HUES64 (cell line): ENCODE measurements around the gene MUC15. TPM values are rescaled to one million over a fixed set of nuclear protein-coding genes. Genes with fewer than 3 reads are reported as not detected.

Experiments used
- H3K27ac ChIP-seq: 2 replicates; pipeline ENCODE4 v1.7.0; 2013; ENCODE audit warnings: low read depth, low read length, inconsistent platforms
- H3K27me3 ChIP-seq: 2 replicates; pipeline ENCODE4 v1.6.1; 2013; ENCODE audit warnings: mild to moderate bottlenecking, low read length; ENCODE audit not compliant: insufficient read depth
- H3K36me3 ChIP-seq: 2 replicates; pipeline ENCODE4 v1.6.1; 2013; ENCODE audit warnings: mild to moderate bottlenecking, low read length; ENCODE audit not compliant: insufficient read depth
- H3K4me1 ChIP-seq: 2 replicates; pipeline ENCODE4 v1.6.1; 2013; ENCODE audit warnings: mild to moderate bottlenecking, low read length, moderate library complexity; ENCODE audit not compliant: insufficient read depth
- H3K4me3 ChIP-seq: 2 replicates; pipeline ENCODE4 v1.5.1; 2013; ENCODE audit warnings: mild to moderate bottlenecking, low read length, moderate library complexity
- H3K9ac ChIP-seq: 2 replicates; pipeline ENCODE4 v1.6.1; 2013; ENCODE audit warnings: mild to moderate bottlenecking, low read depth, low read length
- H3K9me3 ChIP-seq: 2 replicates; pipeline ENCODE4 v1.6.1; 2013; ENCODE audit warnings: low read depth, low read length; ENCODE audit not compliant: insufficient read depth
- WGBS: fragments of 150-250, 120-280 bp; methylation state at CpG from one replicate; pipeline ENCODE4 v1.1.7; 2013; ENCODE audit warnings: missing lambda C conversion rate; 5-methylcytosine and 5-hydroxymethylcytosine counted together
- polyA plus RNA-seq, 2 experiments: library from polyadenylated mRNA; stranded (reverse); fragments of 50-300 nt; gene quantifications; one replicate each; pipeline ENCODE4 v1.2.3, GENCODE V29; 2013

The MUC15 gene, protein sequence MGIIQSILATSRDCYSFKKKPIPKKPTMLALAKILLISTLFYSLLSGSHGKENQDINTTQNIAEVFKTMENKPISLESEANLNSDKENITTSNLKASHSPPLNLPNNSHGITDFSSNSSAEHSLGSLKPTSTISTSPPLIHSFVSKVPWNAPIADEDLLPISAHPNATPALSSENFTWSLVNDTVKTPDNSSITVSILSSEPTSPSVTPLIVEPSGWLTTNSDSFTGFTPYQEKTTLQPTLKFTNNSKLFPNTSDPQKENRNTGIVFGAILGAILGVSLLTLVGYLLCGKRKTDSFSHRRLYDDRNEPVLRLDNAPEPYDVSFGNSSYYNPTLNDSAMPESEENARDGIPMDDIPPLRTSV
- polyA plus RNA-seq (2013, experiment 1 of 2), result not detected
- polyA plus RNA-seq (2013, experiment 2 of 2), result 0.19 TPM

- H3K27me3 ChIP-seq, result no peaks in the 10 kb centered on the region
- WGBS, result 91% methylated on average over 12 of the region's 12 CpGs
Measured at GRCh38 chr11:26571861-26572654, at the start of gene MUC15. MUC15 (minus strand) TSS chr11:26572263; CDS start chr11:26567094, 5,169 bp downstream.

DNA sequence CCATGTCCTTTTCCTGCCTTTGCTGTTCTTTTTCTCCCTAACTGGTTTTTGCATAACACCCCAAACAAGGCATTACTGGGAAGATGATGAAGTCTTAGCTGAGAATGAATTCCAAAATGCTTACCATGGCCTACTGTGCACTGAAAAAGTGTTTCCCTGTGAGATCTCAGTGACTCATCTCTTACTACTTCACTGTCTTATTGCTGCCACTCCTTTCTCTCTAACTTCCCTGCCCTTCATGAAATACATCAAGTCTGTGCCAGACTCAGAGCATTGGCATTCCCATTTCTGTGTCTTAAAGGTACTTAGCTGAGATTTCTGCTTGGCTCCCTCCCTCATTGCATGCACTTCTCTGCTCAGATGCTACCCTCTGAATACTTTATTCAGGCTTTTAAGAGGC is 49.1 kb upstream of the MUC15 start:
- Histone ChIP-seq H3K36me3 (no peaks in the 10 kb centered on the region), H3K27ac (no peak overlapping the region), H3K4me1 (peaks cover 19% of the 10 kb centered on the region), H3K9ac (no peak overlapping the region), H3K4me3 (no peak overlapping the region), H3K9me3 (no peaks in the 10 kb centered on the region), H3K27me3 (no peaks in the 10 kb centered on the region)

More at GRCh38 chr11:26571861-26572654, at the start of gene MUC15:
- no peak within 1 kb of the TSS for H3K9ac ChIP-seq
- peaks cover 19% of the 10 kb centered on the region for H3K4me1 ChIP-seq
- H3K27ac ChIP-seq, result peak within 1 kb of the TSS; percentile 15; the same call in 1 of the 2 replicates
- H3K9me3 ChIP-seq, result no peaks in the 10 kb centered on the region
- H3K4me3 ChIP-seq, result no peak within 1 kb of the TSS
- no peaks in the 10 kb centered on the region for H3K36me3 ChIP-seq

DNA sequence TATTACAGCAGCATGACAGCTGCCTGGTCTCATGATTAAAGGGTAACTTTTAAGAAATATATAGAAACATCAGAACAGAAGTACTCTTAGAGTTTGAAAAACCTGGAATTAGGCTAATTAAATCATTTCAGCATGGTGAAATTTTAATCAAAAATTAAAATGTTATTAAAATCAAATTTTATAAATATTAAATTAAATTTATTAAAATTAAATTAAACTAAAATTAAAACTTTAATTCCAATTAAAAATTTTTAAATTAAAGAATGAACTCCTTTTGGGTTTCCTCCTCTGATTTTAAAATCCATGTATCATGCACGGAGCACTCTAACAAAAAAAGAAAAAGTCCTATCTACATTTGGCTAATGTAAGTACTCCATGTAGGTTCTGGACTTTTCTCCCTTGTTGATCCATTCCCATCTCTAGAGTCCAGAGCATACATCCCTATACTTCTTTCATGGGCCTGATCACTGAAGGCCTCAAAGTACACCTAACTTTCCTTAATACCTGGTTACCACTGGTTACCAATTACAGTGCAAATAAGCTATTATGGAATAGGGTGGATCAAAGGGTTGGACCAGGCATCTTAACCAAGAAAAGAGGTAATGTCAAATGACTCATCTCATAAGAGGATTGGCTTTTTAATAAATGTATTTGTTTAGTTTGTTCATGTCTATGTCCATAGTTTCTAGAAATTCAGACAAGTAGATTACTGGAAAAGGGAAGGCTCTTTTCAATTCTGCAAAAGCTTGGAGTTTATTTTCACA is 48.4 kb upstream of the MUC15 start:
- H3K4me1 ChIP-seq, result peaks cover 19% of the 10 kb centered on the region
- H3K36me3 ChIP-seq, result no peaks in the 10 kb centered on the region
- H3K9me3 ChIP-seq, result no peaks in the 10 kb centered on the region
- no peaks in the 10 kb centered on the region for H3K27me3 ChIP-seq
- H3K9ac ChIP-seq, result no peak overlapping the region
- no peak overlapping the region for H3K27ac ChIP-seq
- no peak overlapping the region for H3K4me3 ChIP-seq
- WGBS, result 95% methylated on average over 1 of the region's 1 CpG

DNA sequence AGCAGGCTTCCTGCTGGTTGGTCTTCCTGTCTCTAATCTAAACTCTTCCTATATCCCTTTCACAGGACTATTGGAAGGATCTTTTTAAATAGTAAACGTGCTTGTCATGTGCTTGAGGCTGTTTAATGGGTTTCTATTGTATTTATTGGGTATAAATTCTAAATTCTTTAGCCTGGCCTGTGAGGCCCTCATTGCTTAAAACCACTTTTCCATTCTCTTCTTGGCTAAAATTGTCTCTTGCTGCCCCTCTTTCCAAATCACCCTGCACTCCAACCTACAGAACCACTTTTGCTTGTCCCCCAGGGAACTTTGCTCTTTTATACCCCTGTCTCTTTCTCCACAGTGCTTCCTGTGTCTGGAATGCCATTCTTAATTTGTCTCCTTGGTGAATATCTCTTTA is 46.4 kb upstream of the MUC15 start:
- WGBS, result 17% methylated on average over 1 of the region's 1 CpG
- Histone ChIP-seq H3K9me3 (no peaks in the 10 kb centered on the region), H3K4me3 (no peak overlapping the region), H3K27me3 (no peaks in the 10 kb centered on the region), H3K27ac (no peak overlapping the region), H3K9ac (no peak overlapping the region), H3K36me3 (no peaks in the 10 kb centered on the region), H3K4me1 (peaks cover 19% of the 10 kb centered on the region)

GRCh38 chr11:26613759-26614158 is 41.7 kb upstream of the MUC15 start:
- no peaks in the 10 kb centered on the region for H3K36me3 ChIP-seq
- H3K9ac ChIP-seq, result no peak overlapping the region
- WGBS, result 88% methylated on average over 2 of the region's 2 CpGs
- no peak overlapping the region for H3K27ac ChIP-seq
- no peaks in the 10 kb centered on the region; the same call in 1 of the 2 replicates for H3K9me3 ChIP-seq
- H3K27me3 ChIP-seq, result no peaks in the 10 kb centered on the region
- peaks cover 9% of the 10 kb centered on the region for H3K4me1 ChIP-seq
- no peak overlapping the region for H3K4me3 ChIP-seq

DNA sequence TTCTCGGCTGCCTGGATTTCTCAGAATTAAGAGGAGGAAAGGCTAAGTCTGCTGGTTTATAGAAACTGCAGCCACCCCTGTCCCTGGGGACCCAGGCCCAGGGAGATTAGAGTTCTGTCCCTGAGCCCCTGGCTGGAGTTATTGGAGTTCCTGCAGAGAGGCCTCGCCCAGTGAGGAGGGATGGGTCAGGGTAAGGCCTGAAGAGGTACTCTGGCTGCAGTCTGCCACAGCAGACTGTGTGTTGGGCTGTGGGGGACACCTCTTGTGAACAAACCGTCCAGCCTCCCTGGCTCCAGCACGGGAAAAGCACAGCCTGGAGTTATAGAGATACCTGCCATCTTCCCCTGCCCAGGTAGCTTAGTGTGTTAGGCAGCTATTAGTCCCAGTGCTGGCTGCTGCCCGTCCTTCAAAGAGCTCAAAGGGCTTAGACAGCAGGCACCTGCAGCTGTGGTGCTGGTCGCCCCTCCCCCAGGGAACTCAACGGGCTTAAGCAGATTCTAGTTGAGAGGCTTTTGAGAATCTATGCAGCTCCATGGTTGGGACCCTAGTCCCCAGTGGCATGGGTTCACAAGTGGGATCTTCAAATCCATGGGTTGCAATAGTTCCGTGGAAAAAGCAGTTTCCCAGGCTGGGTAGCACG is 36.6 kb upstream of the MUC15 start:
- Histone ChIP-seq H3K27me3 (no peaks in the 10 kb centered on the region), H3K36me3 (no peaks in the 10 kb centered on the region), H3K4me3 (no peak overlapping the region), H3K27ac (no peak overlapping the region), H3K9me3 (no peaks in the 10 kb centered on the region; the same call in 1 of the 2 replicates), H3K4me1 (no peaks in the 10 kb centered on the region), H3K9ac (no peak overlapping the region)
- 92% methylated on average over 9 of the region's 9 CpGs for WGBS

DNA sequence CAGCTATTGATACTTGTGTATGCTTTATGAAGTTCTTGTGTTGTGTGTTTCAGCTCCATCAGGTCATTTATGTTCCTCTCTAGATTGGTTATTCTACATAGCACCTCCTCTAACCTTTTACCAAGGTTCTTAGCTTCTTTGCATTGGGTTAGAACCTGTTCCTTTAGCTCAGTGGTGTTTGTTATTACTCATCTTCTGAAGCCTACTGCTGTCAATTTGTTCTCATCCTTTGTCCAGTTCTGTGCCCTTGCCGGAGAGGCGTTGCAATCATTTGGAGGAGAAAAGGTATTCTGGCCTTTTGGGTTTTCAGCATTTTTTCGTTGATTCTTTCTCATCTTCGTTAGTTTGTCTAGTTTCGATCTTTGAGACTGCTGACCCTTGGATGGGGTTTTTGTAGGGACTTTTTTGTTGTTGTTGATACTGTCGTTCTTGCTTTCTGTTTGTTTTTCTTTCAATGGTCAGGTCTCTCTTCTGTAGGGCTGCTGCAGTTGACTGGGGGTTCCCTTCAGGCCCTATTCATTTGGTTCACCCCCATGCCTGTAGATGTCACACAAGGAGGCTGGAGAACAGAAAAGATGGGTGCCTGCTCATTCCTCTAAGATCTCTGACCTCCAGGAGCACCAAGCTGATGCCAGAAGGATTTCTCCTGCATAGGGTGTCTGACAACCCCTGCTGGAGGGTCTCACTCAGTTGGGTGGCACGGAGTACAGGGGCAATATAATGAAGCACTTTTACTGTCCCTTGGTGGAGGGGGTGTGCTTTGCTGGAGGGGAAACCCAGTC is 35.9 kb upstream of the MUC15 start:
- H3K36me3 ChIP-seq, result no peaks in the 10 kb centered on the region
- WGBS, result 92% methylated on average over 7 of the region's 7 CpGs
- no peaks in the 10 kb centered on the region; the same call in 1 of the 2 replicates for H3K9me3 ChIP-seq
- no peak overlapping the region for H3K4me3 ChIP-seq
- H3K27ac ChIP-seq, result no peak overlapping the region
- no peaks in the 10 kb centered on the region for H3K4me1 ChIP-seq
- H3K27me3 ChIP-seq, result no peaks in the 10 kb centered on the region
- no peak overlapping the region for H3K9ac ChIP-seq

GRCh38 chr11:26599876-26600434 is 27.9 kb upstream of the MUC15 start:
- Histone ChIP-seq H3K4me1 (no peaks in the 10 kb centered on the region), H3K27me3 (no peaks in the 10 kb centered on the region), H3K36me3 (no peaks in the 10 kb centered on the region), H3K4me3 (no peak overlapping the region), H3K9ac (no peak overlapping the region), H3K27ac (no peak overlapping the region), H3K9me3 (no peaks in the 10 kb centered on the region)
- WGBS, result 92% methylated on average over 1 of the region's 4 CpGs

DNA sequence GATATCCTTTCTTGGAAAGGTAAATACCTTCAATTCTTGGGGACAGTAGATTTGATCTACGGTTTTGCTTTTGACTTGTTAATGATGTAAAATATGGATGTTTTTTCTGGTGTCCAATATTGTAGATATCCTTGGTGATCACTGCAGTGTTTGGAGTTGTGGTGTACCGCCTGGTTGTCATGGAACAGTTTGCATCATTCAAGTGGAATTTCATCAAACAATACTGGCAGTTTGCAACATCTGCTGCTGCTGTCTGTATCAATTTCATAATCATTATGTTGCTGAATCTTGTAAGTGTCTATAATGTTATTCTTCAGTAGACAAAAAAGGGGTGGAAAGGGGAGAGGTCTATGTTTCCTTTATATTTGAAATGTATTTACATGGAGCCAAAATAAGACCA is 27.4 kb upstream of the MUC15 start:
- Histone ChIP-seq H3K27ac (no peak overlapping the region), H3K9ac (no peak overlapping the region), H3K4me3 (no peak overlapping the region), H3K36me3 (no peaks in the 10 kb centered on the region), H3K27me3 (no peaks in the 10 kb centered on the region), H3K4me1 (no peaks in the 10 kb centered on the region), H3K9me3 (no peaks in the 10 kb centered on the region)
- WGBS, result 94% methylated on average over 2 of the region's 2 CpGs

- no peaks in the 10 kb centered on the region for H3K9me3 ChIP-seq
- no peaks in the 10 kb centered on the region for H3K36me3 ChIP-seq
- H3K27ac ChIP-seq, result no peak overlapping the region
- no peak overlapping the region for H3K9ac ChIP-seq
- H3K4me3 ChIP-seq, result no peak overlapping the region
- H3K4me1 ChIP-seq, result no peaks in the 10 kb centered on the region
- WGBS, result 100% methylated on average over 2 of the region's 2 CpGs
- H3K27me3 ChIP-seq, result no peaks in the 10 kb centered on the region
Measured at GRCh38 chr11:26597899-26598298, 25.8 kb upstream of the MUC15 start.
